Transverse colon (tissue), 4 donors: ENCODE results near the gene IL20.

Experiments used
- POLR2A ChIP-seq: fragments of 450-650 bp; IDR thresholded peaks from one replicate; pipeline ENCODE4 v1.6.1; 2016; ENCODE audit warnings: antibody characterized with exemption, mild to moderate bottlenecking, moderate library complexity
- POLR2AphosphoS5 ChIP-seq, 3 donors: sonication (generic); formaldehyde crosslinking; IDR thresholded peaks; one replicate each; pipeline ENCODE4 v1.6.1; 2016; ENCODE audit warnings: antibody characterized with exemption in 3 of 3
- TF ChIP-seq, protein P1 (sequence below), 5 experiments: fragments of 200-600 bp in 3 of 5; fragments of 450-650 bp in 2 of 5; sonication (generic) in 3 of 5; IDR thresholded peaks; 1 replicate in 2 of 5; 2 replicates in 3 of 5; pipeline ENCODE4 v1.5.1; 2016 to 2017; ENCODE audit warnings: antibody characterized with exemption in 5 of 5, inconsistent platforms in 3 of 5, mild to moderate bottlenecking in 2 of 5, moderate library complexity in 1 of 5

- TF ChIP-seq POLR2A (no peak), POLR2AphosphoS5 (IDR thresholded peaks at IDR 0.05) (no peak)
- TF ChIP-seq, protein P1, sequence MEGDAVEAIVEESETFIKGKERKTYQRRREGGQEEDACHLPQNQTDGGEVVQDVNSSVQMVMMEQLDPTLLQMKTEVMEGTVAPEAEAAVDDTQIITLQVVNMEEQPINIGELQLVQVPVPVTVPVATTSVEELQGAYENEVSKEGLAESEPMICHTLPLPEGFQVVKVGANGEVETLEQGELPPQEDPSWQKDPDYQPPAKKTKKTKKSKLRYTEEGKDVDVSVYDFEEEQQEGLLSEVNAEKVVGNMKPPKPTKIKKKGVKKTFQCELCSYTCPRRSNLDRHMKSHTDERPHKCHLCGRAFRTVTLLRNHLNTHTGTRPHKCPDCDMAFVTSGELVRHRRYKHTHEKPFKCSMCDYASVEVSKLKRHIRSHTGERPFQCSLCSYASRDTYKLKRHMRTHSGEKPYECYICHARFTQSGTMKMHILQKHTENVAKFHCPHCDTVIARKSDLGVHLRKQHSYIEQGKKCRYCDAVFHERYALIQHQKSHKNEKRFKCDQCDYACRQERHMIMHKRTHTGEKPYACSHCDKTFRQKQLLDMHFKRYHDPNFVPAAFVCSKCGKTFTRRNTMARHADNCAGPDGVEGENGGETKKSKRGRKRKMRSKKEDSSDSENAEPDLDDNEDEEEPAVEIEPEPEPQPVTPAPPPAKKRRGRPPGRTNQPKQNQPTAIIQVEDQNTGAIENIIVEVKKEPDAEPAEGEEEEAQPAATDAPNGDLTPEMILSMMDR (IDR thresholded peaks at IDR 0.05) = no peak
Observed at GRCh38 chr1:206875752-206876377, 10.4 kb downstream of the IL20 start.
